Stimulated activated naive CD8-positive, alpha-beta T cell treated with anti-CD3 and anti-CD28 coated beads, Interleukin-15, Interleukin-2, amounts not matched to agents 100 ng/mL and 50 ng/mL, for 24 hours (primary cell): Measurements from ENCODE around the gene OR2J3.
"Not testable (repeated sequence)": the region's sequence is repeated elsewhere in the genome, so short reads cannot be mapped to it uniquely, and the experiment has no call there.

ENCODE experiments used
- H3K27ac Mint-ChIP-seq: one replicate; pipeline ENCODE4 v1.8.0; 2021; ENCODE audit warnings: mild to moderate bottlenecking, mixed read lengths
- H3K27me3 Mint-ChIP-seq: one replicate; pipeline ENCODE4 v1.8.0; 2021; ENCODE audit warnings: mixed read lengths
- H3K36me3 Mint-ChIP-seq: one replicate; pipeline ENCODE4 v1.8.0; 2021; ENCODE audit warnings: low read depth, mixed read lengths
- H3K4me1 Mint-ChIP-seq: one replicate; pipeline ENCODE4 v1.8.0; 2021; ENCODE audit warnings: low read depth, mixed read lengths
- H3K4me3 Mint-ChIP-seq: one replicate; pipeline ENCODE4 v1.8.0; 2021; ENCODE audit warnings: mild to moderate bottlenecking, mixed read lengths
- H3K9me3 Mint-ChIP-seq: one replicate; pipeline ENCODE4 v1.8.0; 2021; ENCODE audit warnings: mixed read lengths

Gene OR2J3

DNA sequence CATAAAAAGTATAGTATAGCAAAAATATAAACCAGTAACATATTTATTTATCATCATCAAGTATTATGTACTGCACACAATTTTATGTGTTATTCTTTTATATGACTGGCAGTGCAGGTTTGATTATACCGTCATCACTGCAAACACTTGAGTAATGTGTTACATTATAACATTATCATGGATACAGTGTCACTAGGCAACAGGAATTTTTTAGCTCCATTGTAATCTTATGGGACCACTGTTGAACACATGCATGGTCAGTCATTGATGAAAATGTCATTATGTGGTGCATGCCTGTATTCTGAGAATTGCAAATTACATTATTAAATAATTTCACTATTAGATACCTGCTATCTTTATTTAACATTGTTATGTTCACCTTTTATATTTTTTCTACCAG is 33.7 kb downstream of the OR2J3 start:
- H3K9me3 Mint-ChIP-seq = no peaks in the 10 kb centered on the region
- H3K4me3 Mint-ChIP-seq = no peak overlapping the region
- peaks cover 26% of the 10 kb centered on the region for H3K27me3 Mint-ChIP-seq
- no peak overlapping the region for H3K27ac Mint-ChIP-seq
- H3K4me1 Mint-ChIP-seq = no peaks in the 10 kb centered on the region
- H3K36me3 Mint-ChIP-seq = no peaks in the 10 kb centered on the region

GRCh38 chr6:29142309-29142708 is 34.5 kb downstream of the OR2J3 start:
- no peak overlapping the region for H3K27ac Mint-ChIP-seq
- no peaks in the 10 kb centered on the region for H3K4me1 Mint-ChIP-seq
- no peaks in the 10 kb centered on the region for H3K9me3 Mint-ChIP-seq
- H3K36me3 Mint-ChIP-seq = no peaks in the 10 kb centered on the region
- no peak overlapping the region for H3K4me3 Mint-ChIP-seq
- peaks cover 24% of the 10 kb centered on the region for H3K27me3 Mint-ChIP-seq

- peaks cover 11% of the 10 kb centered on the region for H3K9me3 Mint-ChIP-seq
- no peaks in the 10 kb centered on the region for H3K4me1 Mint-ChIP-seq
- H3K27me3 Mint-ChIP-seq = peaks cover 20% of the 10 kb centered on the region
Measured at GRCh38 chr6:29146179-29146578, 38.3 kb downstream of the OR2J3 start.

DNA sequence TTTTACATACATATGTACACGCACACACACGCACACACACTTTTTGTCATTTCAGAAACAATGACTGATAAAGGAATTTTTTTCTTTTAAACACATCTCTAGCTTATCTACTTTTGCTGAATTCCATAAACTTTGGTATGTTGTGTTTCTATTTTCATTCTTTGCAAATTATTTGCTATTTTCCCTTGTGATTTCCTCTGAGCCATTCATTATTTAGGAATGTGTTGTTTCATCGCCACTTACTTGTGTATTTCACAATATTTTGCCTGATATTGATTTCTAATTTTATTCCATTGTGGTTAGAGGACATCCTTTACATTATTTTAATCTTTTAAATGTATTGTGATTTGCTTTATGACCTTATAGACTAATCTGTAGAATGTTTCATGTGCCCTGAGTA is 39.2 kb downstream of the OR2J3 start:
- H3K27me3 Mint-ChIP-seq = peaks cover 28% of the 10 kb centered on the region
- H3K36me3 Mint-ChIP-seq = no peaks in the 10 kb centered on the region
- H3K27ac Mint-ChIP-seq = no peak overlapping the region
- H3K4me1 Mint-ChIP-seq = no peaks in the 10 kb centered on the region
- H3K9me3 Mint-ChIP-seq = peaks cover 11% of the 10 kb centered on the region
- no peak overlapping the region for H3K4me3 Mint-ChIP-seq

More at GRCh38 chr6:29146179-29146578, 38.3 kb downstream of the OR2J3 start:
- H3K36me3 Mint-ChIP-seq = no peaks in the 10 kb centered on the region
- no peak overlapping the region for H3K4me3 Mint-ChIP-seq
- H3K27ac Mint-ChIP-seq = no peak overlapping the region

- peaks cover 47% of the 10 kb centered on the region for H3K27me3 Mint-ChIP-seq
- H3K4me1 Mint-ChIP-seq, H3K4me3 Mint-ChIP-seq, H3K36me3 Mint-ChIP-seq, H3K27ac Mint-ChIP-seq: not testable (repeated sequence)
- peaks cover 11% of the 10 kb centered on the region for H3K9me3 Mint-ChIP-seq
Measured at GRCh38 chr6:29149444-29149843, 41.6 kb downstream of the OR2J3 start.

DNA sequence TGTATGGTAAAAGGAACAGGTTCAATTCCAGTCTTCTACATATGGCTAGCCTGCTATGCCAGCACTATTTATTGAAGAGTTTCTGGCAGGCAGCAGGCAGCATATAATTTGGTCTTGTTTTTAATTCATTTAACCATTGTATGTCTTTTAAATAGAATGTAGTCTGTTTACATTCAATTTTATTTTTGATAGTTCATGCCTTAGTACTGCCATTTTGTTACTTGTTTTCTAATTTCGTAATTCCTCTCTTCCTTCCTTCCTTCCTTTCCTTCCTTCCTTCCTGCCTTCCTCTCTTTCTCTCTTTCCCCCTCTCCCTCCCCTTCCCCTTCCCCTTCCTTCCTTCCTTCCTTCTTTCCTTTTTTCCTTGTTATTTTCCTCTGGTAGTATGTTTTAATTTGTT is 45.2 kb downstream of the OR2J3 start:
- Mint-ChIP-seq H3K27me3 (peaks cover 58% of the 10 kb centered on the region), H3K4me1 (no peaks in the 10 kb centered on the region), H3K9me3 (peaks cover 11% of the 10 kb centered on the region), H3K27ac (no peak overlapping the region), H3K4me3 (no peak overlapping the region), H3K36me3 (no peaks in the 10 kb centered on the region)

DNA sequence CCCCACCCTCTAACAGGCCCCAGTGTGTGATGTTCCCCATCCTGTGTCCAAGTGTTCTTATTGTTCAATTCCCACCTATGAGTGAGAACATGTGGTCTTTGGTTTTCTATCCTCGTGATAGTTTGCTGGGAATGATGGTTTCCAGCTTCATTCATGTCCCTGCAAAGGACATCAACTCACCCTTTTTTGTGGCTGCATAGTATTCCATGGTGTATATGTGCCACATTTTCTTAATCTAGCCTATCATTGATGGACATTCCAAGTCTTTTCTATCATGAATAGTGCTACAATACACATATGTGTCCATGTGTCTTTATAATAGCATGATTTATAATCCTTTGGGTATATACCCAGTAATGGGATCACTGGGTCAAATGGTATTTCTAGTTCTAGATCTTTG is 47.3 kb downstream of the OR2J3 start:
- not testable (repeated sequence) for H3K9me3 Mint-ChIP-seq, H3K36me3 Mint-ChIP-seq, H3K4me3 Mint-ChIP-seq, H3K4me1 Mint-ChIP-seq, H3K27ac Mint-ChIP-seq
- peaks cover 66% of the 10 kb centered on the region for H3K27me3 Mint-ChIP-seq

DNA sequence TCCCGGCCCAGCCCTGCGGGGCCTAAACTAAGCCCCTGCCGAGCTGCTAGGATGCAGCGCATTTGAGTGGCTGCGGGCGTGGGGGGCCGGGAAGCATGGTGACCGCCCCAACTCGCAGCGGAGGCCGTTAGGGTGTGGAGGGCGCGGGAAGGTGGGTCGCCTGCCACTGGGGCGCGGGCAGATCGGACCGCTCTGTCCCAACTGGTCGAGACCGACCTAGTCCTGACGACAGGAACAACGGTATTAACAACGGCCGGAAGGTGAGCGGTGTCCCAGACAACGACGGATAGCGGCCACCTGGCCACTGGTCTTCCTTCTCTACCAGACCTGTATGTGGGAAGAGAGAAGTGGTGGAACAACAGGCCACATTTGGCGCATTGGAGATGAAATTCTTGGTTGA is 52.1 kb downstream of the OR2J3 start:
- peaks cover 57% of the 10 kb centered on the region for H3K27me3 Mint-ChIP-seq
- H3K4me3 Mint-ChIP-seq, H3K36me3 Mint-ChIP-seq: not testable (repeated sequence)

More for the DNA sequence above, 52.1 kb downstream of the OR2J3 start:
- not testable (repeated sequence) for H3K4me1 Mint-ChIP-seq, H3K9me3 Mint-ChIP-seq, H3K27ac Mint-ChIP-seq
